ENCODE results near the gene SMOC1. TPM values are rescaled to one million over a fixed set of nuclear protein-coding genes. Genes with fewer than 3 reads are reported as not detected.

SMOC1 gene
- total RNA-seq, 2 donors from 2014 or later, result not detected

- ATAC-seq (no peak), DNase-seq (ENCODE audit: low spot score in 2 of 2) (no peak)
- Mint-ChIP-seq H3K27ac (no peak overlapping the region), H3K36me3 (no peaks in the 10 kb centered on the region), H3K9me3 (no peaks in the 10 kb centered on the region)
These were observed 34.5 kb downstream of the SMOC1 start for GRCh38 chr14:69913686-69914085.

GRCh38 chr14:69916396-69916795 lies 37.2 kb downstream of the SMOC1 start:
- DNase-seq (ENCODE audit: low spot score in 2 of 2), result no peak
- H3K9me3 Mint-ChIP-seq, result no peaks in the 10 kb centered on the region
- no peaks in the 10 kb centered on the region for H3K36me3 Mint-ChIP-seq
- no peak overlapping the region for H3K27ac Mint-ChIP-seq
- no peak for ATAC-seq

GRCh38 chr14:69917287-69917686 lies 38.1 kb downstream of the SMOC1 start:
- H3K27ac Mint-ChIP-seq, result no peak overlapping the region
- H3K9me3 Mint-ChIP-seq, result no peaks in the 10 kb centered on the region
- DNase-seq (ENCODE audit: low spot score in 2 of 2) (no peak), ATAC-seq (no peak)
- H3K36me3 Mint-ChIP-seq, result no peaks in the 10 kb centered on the region

GRCh38 chr14:69919815-69920214 lies 40.6 kb downstream of the SMOC1 start:
- DNase-seq (ENCODE audit: low spot score in 2 of 2) (no peak), ATAC-seq (no peak)
- H3K36me3 Mint-ChIP-seq, result no peaks in the 10 kb centered on the region
- no peaks in the 10 kb centered on the region for H3K9me3 Mint-ChIP-seq
- no peak overlapping the region for H3K27ac Mint-ChIP-seq

GRCh38 chr14:69921052-69921451 lies 41.8 kb downstream of the SMOC1 start:
- H3K27ac Mint-ChIP-seq, result no peak overlapping the region
- no peaks in the 10 kb centered on the region for H3K9me3 Mint-ChIP-seq
- DNase-seq (ENCODE audit: low spot score in 2 of 2) (no peak), ATAC-seq (no peak)
- H3K36me3 Mint-ChIP-seq, result no peaks in the 10 kb centered on the region

- DNase-seq (ENCODE audit: low spot score in 2 of 2), result no peak
- Mint-ChIP-seq H3K27ac (no peak overlapping the region), H3K36me3 (no peaks in the 10 kb centered on the region), H3K9me3 (no peaks in the 10 kb centered on the region)
- no peak for ATAC-seq
These were observed 43.0 kb downstream of the SMOC1 start for GRCh38 chr14:69922198-69922597.

GRCh38 chr14:69924201-69924600 lies 45.0 kb downstream of the SMOC1 start:
- DNase-seq (ENCODE audit: low spot score in 2 of 2) (no peak), ATAC-seq (no peak)
- no peak overlapping the region for H3K27ac Mint-ChIP-seq

GRCh38 chr14:69928111-69928523 lies 48.9 kb downstream of the SMOC1 start:
- no peak for DNase-seq (ENCODE audit: low spot score in 2 of 2)
- Mint-ChIP-seq H3K36me3 (no peaks in the 10 kb centered on the region), H3K27ac (no peak overlapping the region), H3K9me3 (no peaks in the 10 kb centered on the region)
- ATAC-seq, result no peak

More at GRCh38 chr14:69924201-69924600, 45.0 kb downstream of the SMOC1 start:
- no peaks in the 10 kb centered on the region for H3K36me3 Mint-ChIP-seq
- H3K9me3 Mint-ChIP-seq, result no peaks in the 10 kb centered on the region

GRCh38 chr14:69930780-69931379 lies 51.7 kb downstream of the SMOC1 start:
- Mint-ChIP-seq H3K27ac (no peak overlapping the region), H3K9me3 (no peaks in the 10 kb centered on the region), H3K36me3 (no peaks in the 10 kb centered on the region)
- no peak for DNase-seq (ENCODE audit: low spot score in 2 of 2)
- no peak for ATAC-seq

- Mint-ChIP-seq H3K27ac (no peak overlapping the region), H3K36me3 (no peaks in the 10 kb centered on the region), H3K9me3 (no peaks in the 10 kb centered on the region)
- no peak for DNase-seq (ENCODE audit: low spot score in 2 of 2)
- ATAC-seq, result no peak
These were observed 52.7 kb downstream of the SMOC1 start for GRCh38 chr14:69931960-69932359.

GRCh38 chr14:69932391-69932790 lies 53.2 kb downstream of the SMOC1 start:
- DNase-seq (ENCODE audit: low spot score in 2 of 2) (no peak), ATAC-seq (no peak)
- Mint-ChIP-seq H3K36me3 (no peaks in the 10 kb centered on the region), H3K9me3 (no peaks in the 10 kb centered on the region), H3K27ac (no peak overlapping the region)

- DNase-seq (ENCODE audit: low spot score in 2 of 2), result no peak
- no peaks in the 10 kb centered on the region for H3K36me3 Mint-ChIP-seq
- H3K27ac Mint-ChIP-seq, result no peak overlapping the region
- no peak for ATAC-seq
- H3K9me3 Mint-ChIP-seq, result no peaks in the 10 kb centered on the region
These were observed 54.5 kb downstream of the SMOC1 start for GRCh38 chr14:69933623-69934275.

GRCh38 chr14:69937367-69938081 lies 58.3 kb downstream of the SMOC1 start:
- DNase-seq (ENCODE audit: low spot score in 2 of 2) (no peak), ATAC-seq (no peak)
- Mint-ChIP-seq H3K36me3 (no peaks in the 10 kb centered on the region), H3K27ac (no peak overlapping the region), H3K9me3 (no peaks in the 10 kb centered on the region)

GRCh38 chr14:69938751-69939150 lies 59.5 kb downstream of the SMOC1 start:
- H3K27ac Mint-ChIP-seq, result no peak overlapping the region
- DNase-seq (ENCODE audit: low spot score in 2 of 2) (no peak), ATAC-seq (no peak)
- no peaks in the 10 kb centered on the region for H3K36me3 Mint-ChIP-seq
- no peaks in the 10 kb centered on the region for H3K9me3 Mint-ChIP-seq

GRCh38 chr14:69941768-69942742 lies 62.8 kb downstream of the SMOC1 start:
- DNase-seq (ENCODE audit: low spot score in 2 of 2) (no peak), ATAC-seq (no peak)
- Mint-ChIP-seq H3K36me3 (peaks cover 8 to 9% of the 10 kb centered on the region in 2 donors), H3K27ac (no peak overlapping the region), H3K9me3 (peaks cover 2 to 12% of the 10 kb centered on the region in 2 donors)

GRCh38 chr14:69943084-69943780 lies 64.0 kb downstream of the SMOC1 start:
- Mint-ChIP-seq H3K27ac (no peak overlapping the region), H3K9me3 (peaks cover 4 to 22% of the 10 kb centered on the region in 2 donors), H3K36me3 (peaks cover 8 to 9% of the 10 kb centered on the region in 2 donors)
- no peak for ATAC-seq
- no peak for DNase-seq (ENCODE audit: low spot score in 2 of 2)
